ENCODE results near the gene VKORC1. TPM values are rescaled to one million over a fixed set of nuclear protein-coding genes. Genes with fewer than 3 reads are reported as not detected.

The VKORC1 gene
- total RNA-seq, 1 donor from 2014 or later = 123 TPM

DNA sequence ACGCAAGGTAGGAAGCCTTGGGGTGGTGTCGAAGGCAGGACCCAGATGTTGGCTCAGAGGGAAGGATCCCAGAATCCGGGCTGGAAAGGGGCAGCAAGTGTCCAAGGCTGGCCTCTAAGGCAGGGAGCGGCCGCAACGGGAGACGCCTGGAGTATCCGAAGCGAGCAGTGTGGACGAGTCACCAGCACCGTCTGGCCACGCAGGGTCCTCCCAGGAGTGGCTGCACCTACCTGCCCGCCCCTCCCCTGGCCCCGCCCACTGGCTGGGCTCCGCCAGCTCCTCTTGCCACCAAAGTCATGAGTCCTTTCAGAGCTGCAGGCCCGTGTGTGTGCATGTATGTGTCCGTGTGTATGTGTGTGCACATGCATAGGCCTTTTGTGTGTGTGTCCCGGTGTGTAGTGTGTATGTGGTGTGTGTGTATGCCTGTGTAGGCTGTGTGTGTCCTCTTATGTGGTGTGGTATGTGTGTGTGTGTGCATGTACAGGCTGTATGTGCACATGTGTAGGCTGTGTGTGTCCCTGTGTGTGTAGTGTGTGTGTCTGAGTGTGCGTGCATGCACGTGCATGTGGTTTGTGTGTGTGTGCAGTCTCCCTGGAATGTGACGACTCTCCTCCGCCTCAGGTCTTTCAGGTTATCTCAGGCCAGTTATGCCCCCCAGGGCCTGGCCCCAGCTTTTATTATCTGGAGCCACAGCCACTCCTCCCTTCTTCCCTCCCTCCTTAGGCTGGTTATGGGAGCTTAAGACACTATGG, 41.1 kb upstream of the VKORC1 start, which contains the start of gene PRSS8:
TSS of gene PRSS8 (minus strand) at position 193 of the 752 bp plus-strand sequence. CDS start 229 bp downstream, outside the sequence.
- peak within 1 kb of the TSS in 1 of 2 donors; percentile 48 for H3K4me3 ChIP-seq
- peak within 1 kb of the TSS; percentile 86 for H3K27ac ChIP-seq
- DNase-seq (ENCODE audit: extremely low spot score in 2 of 2) = no peak
- peaks cover 42% of the 10 kb centered on the region for H3K4me1 ChIP-seq
- H3K27me3 ChIP-seq = no peaks in the 10 kb centered on the region
- TF ChIP-seq, protein P1, sequence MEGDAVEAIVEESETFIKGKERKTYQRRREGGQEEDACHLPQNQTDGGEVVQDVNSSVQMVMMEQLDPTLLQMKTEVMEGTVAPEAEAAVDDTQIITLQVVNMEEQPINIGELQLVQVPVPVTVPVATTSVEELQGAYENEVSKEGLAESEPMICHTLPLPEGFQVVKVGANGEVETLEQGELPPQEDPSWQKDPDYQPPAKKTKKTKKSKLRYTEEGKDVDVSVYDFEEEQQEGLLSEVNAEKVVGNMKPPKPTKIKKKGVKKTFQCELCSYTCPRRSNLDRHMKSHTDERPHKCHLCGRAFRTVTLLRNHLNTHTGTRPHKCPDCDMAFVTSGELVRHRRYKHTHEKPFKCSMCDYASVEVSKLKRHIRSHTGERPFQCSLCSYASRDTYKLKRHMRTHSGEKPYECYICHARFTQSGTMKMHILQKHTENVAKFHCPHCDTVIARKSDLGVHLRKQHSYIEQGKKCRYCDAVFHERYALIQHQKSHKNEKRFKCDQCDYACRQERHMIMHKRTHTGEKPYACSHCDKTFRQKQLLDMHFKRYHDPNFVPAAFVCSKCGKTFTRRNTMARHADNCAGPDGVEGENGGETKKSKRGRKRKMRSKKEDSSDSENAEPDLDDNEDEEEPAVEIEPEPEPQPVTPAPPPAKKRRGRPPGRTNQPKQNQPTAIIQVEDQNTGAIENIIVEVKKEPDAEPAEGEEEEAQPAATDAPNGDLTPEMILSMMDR (IDR thresholded peaks at IDR 0.05) = no peak
- TF ChIP-seq POLR2A (IDR thresholded peaks at IDR 0.05) = no peak
- peak; percentile 15 to 68 for TF ChIP-seq POLR2AphosphoS5 (IDR thresholded peaks at IDR 0.05; ENCODE audit: insufficient read depth in 1 of 2, low read depth in 1 of 2)
- intact Hi-C loops (cut with DNase I) = no loop called here
- no peaks in the 10 kb centered on the region for H3K9me3 ChIP-seq
- peaks cover 0 to 20% of the 10 kb centered on the region in 2 donors for H3K36me3 ChIP-seq

DNA sequence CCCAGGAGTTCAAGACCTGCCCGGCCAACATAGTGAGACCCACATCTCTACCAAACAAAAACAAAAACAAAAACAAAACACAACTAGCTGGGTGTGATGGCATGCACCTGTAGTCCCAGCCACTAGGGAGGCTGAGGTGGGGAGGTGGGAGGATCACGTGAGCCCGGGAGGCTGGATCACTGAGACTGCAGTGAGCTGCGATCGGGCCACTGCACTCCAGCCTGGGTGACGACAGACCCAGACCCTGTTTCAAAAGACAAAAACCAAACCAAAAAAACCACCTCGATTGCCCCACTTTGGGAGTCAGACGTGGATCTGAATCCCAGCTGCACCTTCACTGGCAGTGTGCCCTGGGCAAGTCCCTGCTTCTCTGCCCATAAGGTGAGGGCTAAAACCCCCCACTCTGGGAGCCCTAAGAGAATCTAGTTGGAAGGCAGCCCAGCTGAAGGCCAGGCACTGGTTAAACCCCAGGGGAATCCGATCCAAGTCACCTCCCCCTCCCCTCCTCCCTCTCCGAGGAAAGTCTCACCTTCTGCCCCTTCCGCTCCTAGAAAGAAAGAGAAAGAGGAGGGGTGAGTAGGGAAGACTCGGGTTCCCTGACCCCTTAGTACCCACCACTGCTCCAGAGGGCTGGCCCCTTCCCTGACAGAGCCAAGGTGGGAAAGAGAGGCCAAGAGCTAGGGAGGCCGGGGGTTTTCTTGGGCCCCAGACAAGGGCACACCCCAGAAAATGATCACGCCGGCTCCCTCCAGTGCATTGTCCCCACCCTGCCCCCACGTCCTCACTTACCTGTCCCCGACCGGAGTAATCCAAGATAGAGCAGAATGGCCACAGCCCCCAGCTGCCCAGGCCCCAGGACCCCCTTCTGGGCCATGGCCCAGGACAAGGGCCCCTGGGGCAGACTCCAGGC, 40.3 kb upstream of the VKORC1 start:
- H3K4me1 ChIP-seq = peaks cover 46% of the 10 kb centered on the region
- no peak for DNase-seq (ENCODE audit: extremely low spot score in 2 of 2)
- peak overlapping the region; percentile 86 for H3K27ac ChIP-seq
- intact Hi-C loops (cut with DNase I) = no loop called here
- TF ChIP-seq POLR2A (IDR thresholded peaks at IDR 0.05) (no peak), POLR2AphosphoS5 (IDR thresholded peaks at IDR 0.05; ENCODE audit: insufficient read depth in 1 of 2, low read depth in 1 of 2) (no peak)
- TF ChIP-seq, protein P1 (IDR thresholded peaks at IDR 0.05) = no peak
- H3K27me3 ChIP-seq = no peaks in the 10 kb centered on the region
- peak overlapping the region in 1 of 2 donors; percentile 48 for H3K4me3 ChIP-seq
- no peaks in the 10 kb centered on the region for H3K9me3 ChIP-seq
- H3K36me3 ChIP-seq = peaks cover 0 to 27% of the 10 kb centered on the region in 2 donors

DNA sequence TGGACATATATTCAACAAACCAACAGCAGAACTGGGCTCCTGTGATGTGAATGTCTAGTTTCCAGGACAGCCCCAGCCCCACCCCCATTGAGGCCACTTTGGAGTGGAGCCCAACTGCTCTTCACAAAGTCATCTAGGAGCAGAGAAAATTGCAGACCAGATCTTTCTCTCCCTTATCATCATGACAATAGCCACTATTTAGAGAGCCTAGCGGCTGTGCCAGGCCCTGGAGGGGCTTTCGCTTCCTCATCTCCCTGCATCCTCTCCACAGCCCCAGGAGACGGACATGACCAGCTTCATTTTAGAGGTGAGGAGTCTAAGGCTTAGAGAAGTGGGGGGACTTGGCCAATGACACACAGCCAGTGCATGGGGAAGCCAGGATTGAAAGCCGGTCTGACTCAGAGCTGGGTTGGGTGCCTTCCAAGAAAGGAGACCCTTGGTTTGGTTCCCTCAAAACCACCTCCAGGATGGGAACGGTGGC, 39.5 kb upstream of the VKORC1 start:
- no peak for DNase-seq (ENCODE audit: extremely low spot score in 2 of 2)
- H3K4me1 ChIP-seq = peaks cover 49% of the 10 kb centered on the region
- TF ChIP-seq POLR2AphosphoS5 (IDR thresholded peaks at IDR 0.05; ENCODE audit: insufficient read depth in 1 of 2, low read depth in 1 of 2) = no peak
- TF ChIP-seq POLR2A (IDR thresholded peaks at IDR 0.05) = no peak
- TF ChIP-seq, protein P1 (IDR thresholded peaks at IDR 0.05) = no peak
- peaks cover 0 to 27% of the 10 kb centered on the region in 2 donors for H3K36me3 ChIP-seq
- intact Hi-C loops (cut with DNase I) = no loop called here
- H3K4me3 ChIP-seq = peak overlapping the region in 1 of 2 donors; percentile 48
- no peaks in the 10 kb centered on the region for H3K9me3 ChIP-seq
- peak overlapping the region; percentile 86 for H3K27ac ChIP-seq
- no peaks in the 10 kb centered on the region for H3K27me3 ChIP-seq

DNA sequence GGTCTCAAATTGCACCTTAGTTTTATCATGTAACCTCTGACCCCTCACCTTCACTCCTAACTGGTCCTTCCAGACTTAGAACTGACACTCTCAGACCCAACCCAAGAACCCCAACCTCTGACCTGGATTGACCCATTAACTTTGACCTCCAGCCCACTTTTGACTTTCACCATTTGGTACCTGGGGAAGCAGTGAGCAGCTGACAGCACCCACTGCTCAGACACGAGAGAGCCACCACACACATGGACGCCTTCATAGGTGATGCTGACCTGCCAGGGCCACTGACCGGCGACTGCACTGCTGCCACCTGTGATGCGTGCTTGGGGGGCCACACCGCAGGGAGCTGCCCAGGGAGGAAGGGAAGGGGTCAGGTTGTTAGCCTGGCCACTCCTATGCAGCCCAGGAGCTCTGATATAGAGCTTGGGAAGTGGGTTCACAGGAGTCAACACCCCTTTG, 38.5 kb upstream of the VKORC1 start:
- no peak for DNase-seq (ENCODE audit: extremely low spot score in 2 of 2)
- Histone ChIP-seq H3K4me3 (peak overlapping the region in 1 of 2 donors; percentile 48), H3K27me3 (no peaks in the 10 kb centered on the region), H3K4me1 (peaks cover 40% of the 10 kb centered on the region), H3K27ac (no peak overlapping the region), H3K9me3 (no peaks in the 10 kb centered on the region), H3K36me3 (peaks cover 0 to 27% of the 10 kb centered on the region in 2 donors)
- intact Hi-C loops (cut with DNase I) = no loop called here
- no peak for TF ChIP-seq POLR2AphosphoS5 (IDR thresholded peaks at IDR 0.05; ENCODE audit: insufficient read depth in 1 of 2, low read depth in 1 of 2)
- TF ChIP-seq POLR2A (IDR thresholded peaks at IDR 0.05) = no peak
- TF ChIP-seq, protein P1 (IDR thresholded peaks at IDR 0.05) = no peak
